Breast epithelium (tissue), 4 donors: ENCODE measurements around the gene HEPN1. TPM values are rescaled to one million over a fixed set of nuclear protein-coding genes. Genes with fewer than 3 reads are reported as not detected.

Experiments used
- DNase-seq, 2 donors: peaks; one replicate each; pipeline ENCODE4 v3.0.0-alpha.2; 2019; ENCODE audit warnings: low spot score in 2 of 2
- H3K27ac ChIP-seq, 2 donors: fragments of 200-600 bp; sonication (generic) in 1 of 2; one replicate each; pipeline ENCODE4 v1.5.1; 2016 to 2019; ENCODE audit warnings: mild to moderate bottlenecking in 1 of 2
- H3K27me3 ChIP-seq, 2 donors: fragments of 200-600 bp; sonication (generic) in 1 of 2; one replicate each; pipeline versions ENCODE4 v1.5.1 to v1.6.0; 2017 to 2019; ENCODE audit warnings: control low read depth in 1 of 2, mild to moderate bottlenecking in 1 of 2
- H3K36me3 ChIP-seq: fragments of 200-600 bp; one replicate; pipeline ENCODE4 v1.5.1; 2019
- H3K4me1 ChIP-seq, 2 donors: fragments of 200-600 bp; sonication (generic); one replicate each; pipeline ENCODE4 v1.5.1; 2016 to 2019; ENCODE audit warnings: control low read depth in 1 of 2
- H3K4me3 ChIP-seq, 3 donors: fragments of 200-600 bp; sonication (generic); 1 replicate in 2 of 3; 2 replicates in 1 of 3; pipeline ENCODE4 v1.5.1; 2016 to 2019; ENCODE audit warnings: mild to moderate bottlenecking in 3 of 3, moderate library complexity in 2 of 3
- H3K9me3 ChIP-seq, 2 donors: fragments of 200-600 bp; sonication (generic) in 1 of 2; one replicate each; pipeline ENCODE4 v1.5.1; 2016 to 2019; ENCODE audit warnings: control low read depth in 1 of 2
- POLR2A ChIP-seq: fragments of 450-650 bp; IDR thresholded peaks from one replicate; pipeline ENCODE4 v1.6.1; 2016; ENCODE audit warnings: antibody characterized with exemption, mild to moderate bottlenecking, moderate library complexity
- POLR2AphosphoS5 ChIP-seq, 3 donors: sonication (generic); formaldehyde crosslinking; IDR thresholded peaks; one replicate each; pipeline ENCODE4 v1.6.1; 2017; ENCODE audit warnings: antibody characterized with exemption in 3 of 3
- intact Hi-C: fragments of 100-400 bp; cut with DNase I; formaldehyde crosslinking; loops from one replicate; pipeline ENCODE4 v1.15.1; 2023; ENCODE audit warnings: low total_unique reads
- total RNA-seq, 3 donors: library from RNA; depleted of rRNA; stranded (reverse); fragments of >200 nt; gene quantifications; one replicate each; pipeline ENCODE4 v1.1.0, GENCODE V29; 2016
- TF ChIP-seq, protein P1 (sequence below), 3 donors: fragments of 450-650 bp; IDR thresholded peaks; one replicate each; pipeline ENCODE4 v1.5.1; 2016 to 2017; ENCODE audit warnings: antibody characterized with exemption in 3 of 3, mild to moderate bottlenecking in 3 of 3, moderate library complexity in 3 of 3

HEPN1 gene
- total RNA-seq, 3 donors from 2014 or later, result not detected

DNA sequence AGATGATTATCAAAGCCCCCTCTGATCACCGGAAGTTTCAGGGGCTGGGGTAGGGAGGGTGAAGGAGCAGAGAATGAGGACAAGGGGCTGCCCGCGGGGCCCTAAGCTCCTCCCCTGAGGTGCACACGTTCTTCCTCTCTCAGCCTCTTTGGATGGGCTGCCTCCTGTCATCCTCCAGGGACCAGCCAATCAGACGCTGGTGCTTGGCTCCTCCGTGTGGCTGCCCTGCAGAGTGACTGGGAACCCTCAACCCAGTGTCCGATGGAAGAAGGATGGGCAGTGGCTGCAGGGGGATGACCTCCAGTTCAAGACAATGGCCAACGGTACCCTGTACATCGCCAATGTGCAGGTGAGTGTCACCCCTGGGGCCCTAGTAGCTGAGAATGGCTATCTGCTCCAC lies 46.3 kb upstream of the HEPN1 start:
- intact Hi-C loops, result no loop called here
- Histone ChIP-seq H3K36me3 (no peaks in the 10 kb centered on the region), H3K9me3 (no peaks in the 10 kb centered on the region), H3K27ac (no peak overlapping the region), H3K27me3 (peaks cover 9 to 53% of the 10 kb centered on the region in 2 donors), H3K4me1 (no peaks in the 10 kb centered on the region), H3K4me3 (no peak overlapping the region)
- TF ChIP-seq, protein P1, sequence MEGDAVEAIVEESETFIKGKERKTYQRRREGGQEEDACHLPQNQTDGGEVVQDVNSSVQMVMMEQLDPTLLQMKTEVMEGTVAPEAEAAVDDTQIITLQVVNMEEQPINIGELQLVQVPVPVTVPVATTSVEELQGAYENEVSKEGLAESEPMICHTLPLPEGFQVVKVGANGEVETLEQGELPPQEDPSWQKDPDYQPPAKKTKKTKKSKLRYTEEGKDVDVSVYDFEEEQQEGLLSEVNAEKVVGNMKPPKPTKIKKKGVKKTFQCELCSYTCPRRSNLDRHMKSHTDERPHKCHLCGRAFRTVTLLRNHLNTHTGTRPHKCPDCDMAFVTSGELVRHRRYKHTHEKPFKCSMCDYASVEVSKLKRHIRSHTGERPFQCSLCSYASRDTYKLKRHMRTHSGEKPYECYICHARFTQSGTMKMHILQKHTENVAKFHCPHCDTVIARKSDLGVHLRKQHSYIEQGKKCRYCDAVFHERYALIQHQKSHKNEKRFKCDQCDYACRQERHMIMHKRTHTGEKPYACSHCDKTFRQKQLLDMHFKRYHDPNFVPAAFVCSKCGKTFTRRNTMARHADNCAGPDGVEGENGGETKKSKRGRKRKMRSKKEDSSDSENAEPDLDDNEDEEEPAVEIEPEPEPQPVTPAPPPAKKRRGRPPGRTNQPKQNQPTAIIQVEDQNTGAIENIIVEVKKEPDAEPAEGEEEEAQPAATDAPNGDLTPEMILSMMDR (IDR thresholded peaks at IDR 0.05), result no peak
- no peak for TF ChIP-seq POLR2AphosphoS5 (IDR thresholded peaks at IDR 0.05)
- no peak for TF ChIP-seq POLR2A
- DNase-seq, result no peak

DNA sequence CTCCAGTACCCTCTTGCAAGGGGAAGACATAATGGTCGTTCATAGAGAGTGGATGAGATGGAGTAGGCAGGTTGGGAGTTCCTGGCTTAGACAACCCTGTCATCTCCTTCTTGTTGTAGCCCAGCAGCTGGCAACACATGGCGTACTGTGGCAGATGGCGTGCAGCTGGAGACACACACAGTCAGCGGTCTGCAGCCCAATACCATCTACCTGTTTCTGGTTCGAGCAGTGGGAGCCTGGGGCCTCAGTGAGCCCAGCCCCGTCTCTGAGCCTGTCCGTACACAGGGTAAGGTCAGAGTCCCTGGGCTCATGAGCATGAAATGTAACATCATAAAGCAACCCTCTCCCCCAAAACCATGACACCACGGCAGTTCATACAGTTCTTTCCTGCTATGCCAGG lies 45.1 kb upstream of the HEPN1 start:
- TF ChIP-seq, protein P1 (IDR thresholded peaks at IDR 0.05), result no peak
- no peak for TF ChIP-seq POLR2AphosphoS5 (IDR thresholded peaks at IDR 0.05)
- no peak for TF ChIP-seq POLR2A
- H3K27ac ChIP-seq, result no peak overlapping the region
- no peak for DNase-seq
- no peaks in the 10 kb centered on the region for H3K4me1 ChIP-seq
- H3K4me3 ChIP-seq, result no peak overlapping the region
- H3K27me3 ChIP-seq, result peaks cover 5 to 41% of the 10 kb centered on the region in 2 donors
- H3K9me3 ChIP-seq, result no peaks in the 10 kb centered on the region
- intact Hi-C loops, result no loop called here
- H3K36me3 ChIP-seq, result no peaks in the 10 kb centered on the region

DNA sequence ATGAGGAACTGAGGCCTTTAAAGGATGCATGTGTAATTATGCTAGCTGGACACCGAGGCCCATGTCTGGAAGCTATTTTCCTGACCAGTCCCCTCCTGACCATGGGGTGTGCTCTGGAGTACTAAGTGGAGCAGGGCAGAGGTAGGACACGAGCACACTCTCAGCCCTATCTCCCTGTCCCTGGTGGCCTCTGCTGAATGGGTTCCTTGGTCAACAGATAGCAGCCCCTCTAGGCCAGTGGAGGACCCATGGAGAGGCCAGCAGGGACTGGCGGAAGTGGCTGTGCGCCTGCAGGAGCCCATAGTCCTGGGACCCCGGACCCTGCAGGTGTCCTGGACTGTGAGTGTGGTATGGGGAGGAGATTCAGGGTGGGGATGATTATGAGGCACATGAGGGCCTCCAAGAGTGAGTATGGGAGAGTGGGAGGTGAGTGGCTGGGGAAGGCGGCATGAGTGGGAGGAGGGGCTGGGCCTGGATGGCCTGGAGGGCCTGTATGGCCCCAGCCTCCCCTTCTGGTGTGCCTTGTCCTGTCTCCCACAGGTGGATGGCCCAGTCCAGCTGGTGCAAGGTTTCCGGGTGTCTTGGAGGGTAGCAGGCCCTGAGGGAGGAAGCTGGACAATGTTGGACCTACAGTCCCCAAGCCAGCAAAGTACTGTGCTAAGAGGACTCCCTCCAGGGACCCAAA lies 44.3 kb upstream of the HEPN1 start:
- peaks cover 5 to 34% of the 10 kb centered on the region in 2 donors for H3K27me3 ChIP-seq
- intact Hi-C loops, result loop anchor here (5.0 kb wide), 1 partner anchor 82 kb away; no protein-coding TSS in a partner anchor

DNA sequence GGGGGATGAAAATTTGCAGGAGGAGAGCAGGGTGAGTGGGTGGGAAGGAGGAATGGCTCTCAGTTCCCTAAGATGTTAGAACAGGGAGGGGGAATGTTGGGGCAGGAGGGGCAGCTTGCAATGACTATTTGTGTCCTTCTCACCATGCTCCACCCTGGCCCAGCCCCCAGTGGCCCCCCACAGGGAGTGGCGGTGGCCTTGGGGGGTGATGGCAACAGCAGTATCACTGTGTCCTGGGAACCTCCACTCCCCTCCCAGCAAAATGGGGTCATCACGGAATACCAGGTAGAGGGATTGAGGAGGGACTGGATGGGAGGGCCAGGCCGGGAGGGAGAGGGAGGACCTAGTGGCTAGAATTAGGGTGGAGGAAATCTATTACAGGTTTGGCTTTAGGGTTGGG lies 43.6 kb upstream of the HEPN1 start:
- intact Hi-C loops, result loop anchor here (5.0 kb wide), 1 partner anchor 83 kb away; no protein-coding TSS in a partner anchor

More for the DNA sequence above, 44.3 kb upstream of the HEPN1 start:
- DNase-seq, result no peak
- no peak for TF ChIP-seq POLR2A
- TF ChIP-seq, protein P1 (IDR thresholded peaks at IDR 0.05), result no peak
- no peak for TF ChIP-seq POLR2AphosphoS5 (IDR thresholded peaks at IDR 0.05)
- Histone ChIP-seq H3K9me3 (no peaks in the 10 kb centered on the region), H3K36me3 (no peaks in the 10 kb centered on the region), H3K4me1 (no peaks in the 10 kb centered on the region), H3K4me3 (no peak overlapping the region), H3K27ac (no peak overlapping the region)

More for the DNA sequence above, 43.6 kb upstream of the HEPN1 start:
- no peak for DNase-seq
- Histone ChIP-seq H3K4me1 (no peaks in the 10 kb centered on the region), H3K27ac (peak overlapping the region in 1 of 2 donors; percentile 92), H3K27me3 (peaks cover 5 to 27% of the 10 kb centered on the region in 2 donors), H3K36me3 (no peaks in the 10 kb centered on the region), H3K9me3 (no peaks in the 10 kb centered on the region), H3K4me3 (peak overlapping the region in 2 of 3 donors; percentile 46 to 88)
- TF ChIP-seq POLR2AphosphoS5 (IDR thresholded peaks at IDR 0.05) (no peak), POLR2A (no peak)
- TF ChIP-seq, protein P1 (IDR thresholded peaks at IDR 0.05), result no peak
